ENCODE data around the gene VCAN.

GRCh38 chr5:83551821-83552220 lies 80.3 kb downstream of the VCAN start:
- TF ChIP-seq CTCF (IDR thresholded peaks at IDR 0.05; ENCODE audit: low read length) (no peak), EZH2phosphoT487 (IDR thresholded peaks at IDR 0.05; ENCODE audit: low read length) (no peak)

Data from MM.1S (cell line).